Adipocyte (in vitro differentiated cells): Measurements from ENCODE around the gene SP4.

Experiments used
- DNase-seq: peaks from one replicate; pipeline ENCODE4 v3.0.0-alpha.2; 2015; ENCODE audit warnings: low read depth
- H3K27me3 ChIP-seq: replicated peaks from 2 replicates; pipeline ENCODE4 v1.7.0; 2013; ENCODE audit warnings: mild to moderate bottlenecking, low read length, moderate library complexity; ENCODE audit not compliant: control insufficient read depth, insufficient read depth
- H3K36me3 ChIP-seq: 2 replicates; pipeline ENCODE4 v1.7.0; 2013; ENCODE audit warnings: low read length, mild to moderate bottlenecking, moderate library complexity; ENCODE audit not compliant: control insufficient read depth, insufficient read depth, severe bottlenecking
- H3K4me1 ChIP-seq: 2 replicates; pipeline ENCODE4 v1.7.0; 2013; ENCODE audit warnings: mild to moderate bottlenecking, low read length, moderate library complexity; ENCODE audit not compliant: control insufficient read depth, insufficient read depth
- H3K4me3 ChIP-seq: 2 replicates; pipeline ENCODE4 v1.7.0; 2013; ENCODE audit warnings: mild to moderate bottlenecking, low read length, moderate library complexity
- H3K9ac ChIP-seq: 2 replicates; pipeline ENCODE4 v1.7.0; 2013; ENCODE audit warnings: mild to moderate bottlenecking, low read length, moderate library complexity
- H3K9me3 ChIP-seq: 2 replicates; pipeline ENCODE4 v1.7.0; 2013; ENCODE audit warnings: mild to moderate bottlenecking, low read length, moderate library complexity; ENCODE audit not compliant: control insufficient read depth

SP4 gene

GRCh38 chr7:21427871-21428658 is at the start of gene SP4:
SP4 (plus strand) TSS chr7:21428083; CDS start chr7:21428252, 169 bp downstream.
- Histone ChIP-seq H3K36me3 (no peaks in the 10 kb centered on the region), H3K9me3 (no peaks in the 10 kb centered on the region), H3K4me1 (peaks cover 7% of the 10 kb centered on the region), H3K9ac (peak within 1 kb of the TSS; percentile 82), H3K27me3 (no peaks in the 10 kb centered on the region), H3K4me3 (peak within 1 kb of the TSS; percentile 98)
- peak; percentile 98 for DNase-seq

GRCh38 chr7:21383227-21384220 is 44.4 kb upstream of the SP4 start:
- no peaks in the 10 kb centered on the region for H3K36me3 ChIP-seq
- no peaks in the 10 kb centered on the region for H3K4me1 ChIP-seq
- no peak for DNase-seq
- H3K9me3 ChIP-seq: no peaks in the 10 kb centered on the region
- H3K4me3 ChIP-seq: no peak overlapping the region
- no peak overlapping the region for H3K9ac ChIP-seq
- H3K27me3 ChIP-seq: no peaks in the 10 kb centered on the region

GRCh38 chr7:21393937-21394336 is 33.9 kb upstream of the SP4 start:
- no peak overlapping the region for H3K4me3 ChIP-seq
- no peaks in the 10 kb centered on the region for H3K36me3 ChIP-seq
- H3K27me3 ChIP-seq: peaks cover 4% of the 10 kb centered on the region
- no peaks in the 10 kb centered on the region for H3K9me3 ChIP-seq
- DNase-seq: no peak
- no peaks in the 10 kb centered on the region for H3K4me1 ChIP-seq
- H3K9ac ChIP-seq: no peak overlapping the region

- H3K27me3 ChIP-seq: no peaks in the 10 kb centered on the region
- no peaks in the 10 kb centered on the region for H3K36me3 ChIP-seq
- H3K4me3 ChIP-seq: no peak overlapping the region
- no peak for DNase-seq
- H3K4me1 ChIP-seq: no peaks in the 10 kb centered on the region
- no peak overlapping the region for H3K9ac ChIP-seq
- no peaks in the 10 kb centered on the region for H3K9me3 ChIP-seq
Measured at GRCh38 chr7:21401944-21402343, 25.9 kb upstream of the SP4 start.

- Histone ChIP-seq H3K4me1 (no peaks in the 10 kb centered on the region), H3K4me3 (no peak overlapping the region), H3K27me3 (peaks cover 7% of the 10 kb centered on the region), H3K36me3 (no peaks in the 10 kb centered on the region), H3K9me3 (no peaks in the 10 kb centered on the region), H3K9ac (no peak overlapping the region)
- DNase-seq: no peak
Measured at GRCh38 chr7:21407796-21408480, 19.9 kb upstream of the SP4 start.

- Histone ChIP-seq H3K4me1 (no peaks in the 10 kb centered on the region), H3K9ac (no peak overlapping the region), H3K27me3 (peaks cover 7% of the 10 kb centered on the region), H3K4me3 (no peak overlapping the region), H3K36me3 (no peaks in the 10 kb centered on the region), H3K9me3 (no peaks in the 10 kb centered on the region)
- no peak for DNase-seq
Measured at GRCh38 chr7:21408481-21408820, 19.4 kb upstream of the SP4 start.

- no peak for DNase-seq
- Histone ChIP-seq H3K36me3 (no peaks in the 10 kb centered on the region), H3K9me3 (no peaks in the 10 kb centered on the region), H3K4me3 (no peak overlapping the region), H3K4me1 (no peaks in the 10 kb centered on the region), H3K9ac (no peak overlapping the region), H3K27me3 (peaks cover 10% of the 10 kb centered on the region)
Measured at GRCh38 chr7:21412410-21412851, 15.5 kb upstream of the SP4 start.

GRCh38 chr7:21412957-21413356 is 14.9 kb upstream of the SP4 start:
- peaks cover 10% of the 10 kb centered on the region for H3K27me3 ChIP-seq
- H3K36me3 ChIP-seq: no peaks in the 10 kb centered on the region
- no peak overlapping the region for H3K9ac ChIP-seq
- H3K9me3 ChIP-seq: no peaks in the 10 kb centered on the region
- H3K4me1 ChIP-seq: no peaks in the 10 kb centered on the region
- no peak overlapping the region for H3K4me3 ChIP-seq
- DNase-seq: no peak

- no peaks in the 10 kb centered on the region for H3K4me1 ChIP-seq
- H3K4me3 ChIP-seq: no peak overlapping the region
- H3K27me3 ChIP-seq: peaks cover 10% of the 10 kb centered on the region
- no peaks in the 10 kb centered on the region for H3K36me3 ChIP-seq
- H3K9me3 ChIP-seq: no peaks in the 10 kb centered on the region
- no peak for DNase-seq
- H3K9ac ChIP-seq: no peak overlapping the region
Measured at GRCh38 chr7:21413502-21413901, 14.4 kb upstream of the SP4 start.

- Histone ChIP-seq H3K9me3 (no peaks in the 10 kb centered on the region), H3K36me3 (no peaks in the 10 kb centered on the region), H3K27me3 (peaks cover 10% of the 10 kb centered on the region), H3K4me3 (no peak overlapping the region), H3K4me1 (no peaks in the 10 kb centered on the region), H3K9ac (no peak overlapping the region)
- no peak for DNase-seq
Measured at GRCh38 chr7:21414795-21415393, 13.0 kb upstream of the SP4 start.
